ENCODE data around the gene ERCC6L.

DNA sequence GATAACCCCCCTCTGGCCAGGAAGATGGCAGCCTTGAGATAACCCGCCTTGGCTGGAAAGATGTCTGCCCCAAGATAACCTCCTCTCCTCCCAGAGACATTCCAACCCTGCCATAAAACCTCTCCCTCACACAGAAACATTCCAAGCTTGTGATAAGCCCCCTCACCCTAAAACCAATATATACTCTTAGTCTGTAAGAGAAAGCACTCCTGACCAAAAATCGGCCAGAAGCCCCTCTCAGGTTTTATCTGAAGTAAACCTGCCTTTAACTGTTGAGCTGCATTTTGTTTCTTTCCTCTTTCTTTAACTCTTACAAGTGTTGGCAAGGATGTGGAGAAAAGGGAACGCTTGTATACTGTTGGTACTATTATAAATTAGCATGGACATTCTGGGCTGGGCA lies 8.5 kb downstream of the ERCC6L start:
- TF ChIP-seq, protein P1, sequence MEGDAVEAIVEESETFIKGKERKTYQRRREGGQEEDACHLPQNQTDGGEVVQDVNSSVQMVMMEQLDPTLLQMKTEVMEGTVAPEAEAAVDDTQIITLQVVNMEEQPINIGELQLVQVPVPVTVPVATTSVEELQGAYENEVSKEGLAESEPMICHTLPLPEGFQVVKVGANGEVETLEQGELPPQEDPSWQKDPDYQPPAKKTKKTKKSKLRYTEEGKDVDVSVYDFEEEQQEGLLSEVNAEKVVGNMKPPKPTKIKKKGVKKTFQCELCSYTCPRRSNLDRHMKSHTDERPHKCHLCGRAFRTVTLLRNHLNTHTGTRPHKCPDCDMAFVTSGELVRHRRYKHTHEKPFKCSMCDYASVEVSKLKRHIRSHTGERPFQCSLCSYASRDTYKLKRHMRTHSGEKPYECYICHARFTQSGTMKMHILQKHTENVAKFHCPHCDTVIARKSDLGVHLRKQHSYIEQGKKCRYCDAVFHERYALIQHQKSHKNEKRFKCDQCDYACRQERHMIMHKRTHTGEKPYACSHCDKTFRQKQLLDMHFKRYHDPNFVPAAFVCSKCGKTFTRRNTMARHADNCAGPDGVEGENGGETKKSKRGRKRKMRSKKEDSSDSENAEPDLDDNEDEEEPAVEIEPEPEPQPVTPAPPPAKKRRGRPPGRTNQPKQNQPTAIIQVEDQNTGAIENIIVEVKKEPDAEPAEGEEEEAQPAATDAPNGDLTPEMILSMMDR (IDR thresholded peaks at IDR 0.05): no peak
- no peak for TF ChIP-seq POLR2A (IDR thresholded peaks at IDR 0.05)
